Pancreas (tissue), 10 donors: Measurements from ENCODE around the gene SLC25A19. TPM values are rescaled to one million over a fixed set of nuclear protein-coding genes. Genes with fewer than 3 reads are reported as not detected.

ENCODE experiments used
- ATAC-seq, 4 donors: fragments of 200-7000 bp; cut with Tn5 transposase; one replicate each; pipeline versions ENCODE4 v1.8.0 to v1.9.1; 2020; ENCODE audit warnings: mild to moderate bottlenecking in 4 of 4, moderate library complexity in 4 of 4
- DNase-seq, 6 donors: peaks; one replicate each; pipeline ENCODE4 v3.0.0-alpha.2; 2020
- FAIRE-seq: peaks from 2 replicates; lab custom pipeline; 2012; peaks lifted over from hg19 to GRCh38; lab: Jason Lieb, UNC
- H3K27ac ChIP-seq, 4 donors: fragments of 200-600 bp; sonication (generic); 1 replicate in 3 of 4; 2 replicates in 1 of 4; pipeline versions ENCODE4 v1.5.0 to v1.8.0; 2020
- H3K27me3 ChIP-seq, 4 donors: fragments of 200-600 bp; one replicate each; pipeline ENCODE4 v1.8.0; 2021
- H3K36me3 ChIP-seq, 3 donors: fragments of 200-600 bp; sonication (generic) in 1 of 3; one replicate each; pipeline versions ENCODE4 v1.5.0 to v1.8.0; 2020 to 2021
- H3K4me1 ChIP-seq, 3 donors: fragments of 200-600 bp; one replicate each; pipeline ENCODE4 v1.8.0; 2021
- H3K4me3 ChIP-seq, 4 donors: fragments of 200-600 bp; sonication (generic) in 2 of 4; one replicate each; pipeline versions ENCODE4 v1.5.0 to v1.8.0; 2020 to 2021
- H3K9me3 ChIP-seq, 4 donors: fragments of 200-600 bp; one replicate each; pipeline ENCODE4 v1.8.0; 2021
- WGBS, 2 donors: extraction: QIAGEN DNeasy Blood & Tissue Kit; methylation state at CpG; one replicate each; pipeline ENCODE4 v1.1.7; 2013; 5-methylcytosine and 5-hydroxymethylcytosine counted together
- intact Hi-C, 3 donors: fragments of 100-400 bp; cut with DNase I; formaldehyde crosslinking; loops; one replicate each; pipeline versions ENCODE4 v1.11.1 to v1.14.2; 2022
- polyA plus RNA-seq, 2 donors: library from polyadenylated mRNA; stranded (reverse); fragments of 200-250 nt; gene quantifications; one replicate each; pipeline ENCODE4 v1.2.3, GENCODE V29; 2013
- total RNA-seq, 6 donors: library from RNA; stranded (reverse); fragmentation: NEBNext Ultra II Directional in 4 of 6; extraction: Animal tissue kit (Norgen Biotek cat#: 25700) in 4 of 6; gene quantifications; one replicate each; pipeline versions ENCODE4 v1.2.1 to v1.2.4, GENCODE V29; 2021 to 2023
- TF ChIP-seq, protein P1 (sequence below), 4 donors: fragments of 200-600 bp; sonication (generic) in 3 of 4; IDR thresholded peaks; one replicate each; pipeline versions ENCODE4 v1.5.0 to v1.8.0; 2021; ENCODE audit warnings: antibody characterized with exemption in 4 of 4
- donor health status: healthy with polysubstance abuse.
- donor health status: DM: no; HTN: no; CAD: no; lungs with moderate emphysema.
- donor health status: DM: no; HTN: no; CAD: no.
- donor health status: control.
- donor health status: control.
- donor health status: Bipolar disorder and iron deficiency.
- donor health status: DM: yes; HTN: yes; CAD: no.
- donor health status: DM: no; HTN: no; CAD: no.
- donor health status: DM: no; HTN: no; CAD: no.
- donor health status: DM: yes; HTN: yes; CAD: no.

Gene SLC25A19
- total and polyA plus RNA-seq, 8 donors: 4.4 to 10.8 (median 7.6) TPM

DNA sequence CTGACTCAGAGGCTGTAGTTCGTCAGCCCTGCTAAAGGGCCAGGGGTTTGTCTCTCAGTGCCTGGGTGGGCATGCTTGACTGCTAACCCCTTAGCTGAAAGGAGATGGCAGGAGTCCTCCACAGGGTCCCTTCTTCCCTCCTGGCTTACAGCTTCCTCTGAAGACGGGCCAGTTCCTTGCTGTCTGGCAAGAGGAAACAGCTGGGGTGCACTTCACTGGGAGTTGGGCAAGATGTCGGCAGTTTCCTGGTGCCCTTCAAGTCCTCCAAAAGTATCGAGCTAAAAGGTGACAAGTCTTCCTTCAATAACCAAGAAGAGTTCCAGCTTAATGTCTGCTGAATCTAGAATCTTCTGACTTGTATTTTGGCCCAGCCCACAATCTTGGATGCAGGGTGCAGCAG, 60.4 kb downstream of the SLC25A19 start:
- no peak overlapping the region for H3K4me3 ChIP-seq
- DNase-seq (no peak), ATAC-seq (peak in 2 of 4 donors; percentile 49 to 51), FAIRE-seq (no peak)
- H3K27me3 ChIP-seq: no peaks in the 10 kb centered on the region
- 80 to 82% methylated on average over 4 of the region's 4 CpGs for WGBS, 2 donors
- H3K36me3 ChIP-seq: peaks cover 0 to 48% (median 16%) of the 10 kb centered on the region in 3 donors
- peak overlapping the region in 1 of 4 donors; percentile 17 for H3K27ac ChIP-seq
- no peaks in the 10 kb centered on the region for H3K9me3 ChIP-seq
- intact Hi-C loops: no loop called here
- TF ChIP-seq, protein P1, sequence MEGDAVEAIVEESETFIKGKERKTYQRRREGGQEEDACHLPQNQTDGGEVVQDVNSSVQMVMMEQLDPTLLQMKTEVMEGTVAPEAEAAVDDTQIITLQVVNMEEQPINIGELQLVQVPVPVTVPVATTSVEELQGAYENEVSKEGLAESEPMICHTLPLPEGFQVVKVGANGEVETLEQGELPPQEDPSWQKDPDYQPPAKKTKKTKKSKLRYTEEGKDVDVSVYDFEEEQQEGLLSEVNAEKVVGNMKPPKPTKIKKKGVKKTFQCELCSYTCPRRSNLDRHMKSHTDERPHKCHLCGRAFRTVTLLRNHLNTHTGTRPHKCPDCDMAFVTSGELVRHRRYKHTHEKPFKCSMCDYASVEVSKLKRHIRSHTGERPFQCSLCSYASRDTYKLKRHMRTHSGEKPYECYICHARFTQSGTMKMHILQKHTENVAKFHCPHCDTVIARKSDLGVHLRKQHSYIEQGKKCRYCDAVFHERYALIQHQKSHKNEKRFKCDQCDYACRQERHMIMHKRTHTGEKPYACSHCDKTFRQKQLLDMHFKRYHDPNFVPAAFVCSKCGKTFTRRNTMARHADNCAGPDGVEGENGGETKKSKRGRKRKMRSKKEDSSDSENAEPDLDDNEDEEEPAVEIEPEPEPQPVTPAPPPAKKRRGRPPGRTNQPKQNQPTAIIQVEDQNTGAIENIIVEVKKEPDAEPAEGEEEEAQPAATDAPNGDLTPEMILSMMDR (IDR thresholded peaks at IDR 0.05): no peak
- no peaks in the 10 kb centered on the region for H3K4me1 ChIP-seq

DNA sequence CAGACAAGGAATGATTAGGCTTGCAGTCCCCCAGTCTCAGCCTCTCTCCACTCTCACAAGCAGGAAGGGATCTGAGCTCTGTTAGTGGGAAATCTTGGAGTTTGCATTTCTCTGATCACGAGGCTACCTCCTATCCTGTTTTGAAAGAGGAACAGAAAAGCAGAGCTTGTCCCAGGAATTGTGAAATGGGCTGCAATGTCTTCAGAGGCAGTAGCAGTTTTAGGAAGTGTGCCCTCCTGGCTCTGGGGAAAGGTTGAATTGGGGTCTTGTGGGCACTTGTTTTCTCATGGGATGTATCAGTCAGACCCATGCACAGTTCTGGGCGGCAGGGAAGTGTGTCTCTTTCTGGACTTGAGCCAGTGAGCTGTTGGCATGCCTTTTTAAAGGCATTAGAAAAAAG, 60.9 kb downstream of the SLC25A19 start:
- Histone ChIP-seq H3K4me1 (no peaks in the 10 kb centered on the region), H3K4me3 (no peak overlapping the region), H3K27ac (peak overlapping the region in 1 of 4 donors; percentile 17), H3K27me3 (no peaks in the 10 kb centered on the region), H3K9me3 (no peaks in the 10 kb centered on the region), H3K36me3 (peaks cover 0 to 48% (median 16%) of the 10 kb centered on the region in 3 donors)
- DNase-seq: no peak
- 63 to 78% methylated on average over 2 of the region's 2 CpGs for WGBS, 2 donors
- intact Hi-C loops: no loop called here
- peak in 3 of 4 donors; percentile 17 to 65 (median 58) for ATAC-seq
- FAIRE-seq: no peak
- TF ChIP-seq, protein P1 (IDR thresholded peaks at IDR 0.05): no peak

DNA sequence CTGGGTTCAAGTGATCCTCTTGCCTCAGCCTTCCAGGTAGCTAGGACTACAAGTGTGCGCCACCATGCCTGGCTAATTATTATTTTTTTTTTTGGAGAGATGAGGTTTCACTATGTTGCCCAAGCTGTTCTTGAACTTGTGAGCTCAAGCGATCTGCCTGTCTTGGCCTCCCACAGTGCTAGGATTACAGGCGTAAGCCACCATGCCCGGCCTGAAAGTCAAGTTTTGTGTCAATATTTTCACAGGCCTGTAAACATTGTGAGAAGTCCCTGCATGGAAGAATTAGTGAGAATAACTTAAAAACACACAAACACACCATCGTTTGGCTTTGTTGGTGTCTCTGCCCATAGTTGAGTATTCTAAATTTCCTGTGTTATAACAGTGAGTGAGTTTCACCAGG, 61.5 kb downstream of the SLC25A19 start:
- intact Hi-C loops: no loop called here
- FAIRE-seq: no peak
- no peaks in the 10 kb centered on the region for H3K9me3 ChIP-seq
- H3K4me3 ChIP-seq: no peak overlapping the region
- H3K4me1 ChIP-seq: no peaks in the 10 kb centered on the region
- TF ChIP-seq, protein P1 (IDR thresholded peaks at IDR 0.05): no peak
- 78 to 84% methylated on average over 5 of the region's 5 CpGs for WGBS, 2 donors
- no peak for ATAC-seq
- H3K27me3 ChIP-seq: no peaks in the 10 kb centered on the region
- no peak overlapping the region for H3K27ac ChIP-seq
- no peak for DNase-seq
- peaks cover 0 to 44% (median 16%) of the 10 kb centered on the region in 3 donors for H3K36me3 ChIP-seq

DNA sequence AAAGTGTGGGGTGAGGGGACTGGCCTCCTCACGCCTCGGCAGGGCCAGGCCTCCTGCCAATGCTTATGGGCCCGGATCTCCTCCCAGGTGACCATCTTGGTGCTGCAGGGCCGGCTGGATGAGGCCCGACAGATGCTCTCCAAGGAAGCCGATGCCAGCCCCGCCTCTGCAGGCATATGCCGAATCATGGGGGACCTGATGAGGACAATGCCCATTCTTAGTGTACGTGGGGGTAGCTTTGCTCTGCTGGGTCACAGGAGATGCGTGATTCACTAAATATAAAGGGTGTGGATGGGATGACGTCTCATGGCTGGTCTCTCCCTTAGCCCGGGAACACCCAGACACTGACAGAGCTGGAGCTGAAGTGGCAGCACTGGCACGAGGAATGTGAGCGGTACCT, 64.2 kb downstream of the SLC25A19 start:
- Histone ChIP-seq H3K4me1 (no peaks in the 10 kb centered on the region), H3K9me3 (no peaks in the 10 kb centered on the region), H3K4me3 (no peak overlapping the region), H3K36me3 (peaks cover 0 to 34% (median 13%) of the 10 kb centered on the region in 3 donors), H3K27me3 (no peaks in the 10 kb centered on the region), H3K27ac (no peak overlapping the region)
- TF ChIP-seq, protein P1 (IDR thresholded peaks at IDR 0.05): no peak
- intact Hi-C loops: no loop called here
- no peak for ATAC-seq
- WGBS, 2 donors: 82 to 83% methylated on average over 14 of the region's 14 CpGs
- DNase-seq: no peak
- no peak for FAIRE-seq

Other genes starting within 250 kb of the SLC25A19 start
- 100 to 1,000 TPM in 4 of 6 donors, 10 to 100 TPM in 2; 81.6 to 121 (median 105) TPM for gene ATP5PD, start 242.5 kb downstream of the SLC25A19 start, total RNA-seq
- gene ATP5PD, start 242.5 kb downstream of the SLC25A19 start, polyA plus RNA-seq: 100 to 1,000 TPM; 215 to 229 TPM
- gene KCTD2, start 242.2 kb downstream of the SLC25A19 start, total RNA-seq: 10 to 100 TPM in 1 of 6 donors, 1 to 10 TPM in 5; 6.3 to 13.2 (median 8.5) TPM
- 10 to 100 TPM; 13.0 to 14.6 TPM for gene KCTD2, start 242.2 kb downstream of the SLC25A19 start, polyA plus RNA-seq
- 1 to 10 TPM; 2.2 to 5.2 (median 4.0) TPM for gene SLC16A5, start 201.5 kb downstream of the SLC25A19 start, total RNA-seq
- 1 to 10 TPM; 7.8 to 8.8 TPM for gene SLC16A5, start 201.5 kb downstream of the SLC25A19 start, polyA plus RNA-seq
- 1 to 10 TPM; 2.3 to 7.4 (median 3.4) TPM for gene ARMC7, start 179.5 kb downstream of the SLC25A19 start, total RNA-seq
- 1 to 10 TPM; 5.7 to 6.3 TPM for gene ARMC7, start 179.5 kb downstream of the SLC25A19 start, polyA plus RNA-seq
- gene NT5C, start 157.7 kb downstream of the SLC25A19 start, total RNA-seq: 10 to 100 TPM; 14.4 to 32.3 (median 18.7) TPM
- 10 to 100 TPM; 62.5 to 76.3 TPM for gene NT5C, start 157.7 kb downstream of the SLC25A19 start, polyA plus RNA-seq
- 10 to 100 TPM in 3 of 6 donors, 1 to 10 TPM in 3; 7.5 to 32.9 (median 11.9) TPM for gene JPT1, start 134.9 kb downstream of the SLC25A19 start, total RNA-seq
- 10 to 100 TPM; 21.8 to 33.1 TPM for gene JPT1, start 134.9 kb downstream of the SLC25A19 start, polyA plus RNA-seq
- gene SUMO2, start 106.5 kb downstream of the SLC25A19 start, total RNA-seq: 100 to 1,000 TPM; 102 to 178 (median 141) TPM
- 10 to 100 TPM; 38.1 to 62.6 TPM for gene SUMO2, start 106.5 kb downstream of the SLC25A19 start, polyA plus RNA-seq
- 10 to 100 TPM; 21.0 to 33.1 (median 23.0) TPM for gene NUP85, start 83.8 kb downstream of the SLC25A19 start, total RNA-seq
- 100 to 1,000 TPM in 1 of 2 donors, 10 to 100 TPM in 1; 45.7 to 105 TPM for gene NUP85, start 83.8 kb downstream of the SLC25A19 start, polyA plus RNA-seq
- gene GGA3, start 27.8 kb downstream of the SLC25A19 start, total RNA-seq: 10 to 100 TPM; 13.9 to 31.1 (median 20.2) TPM
- gene GGA3, start 27.8 kb downstream of the SLC25A19 start, polyA plus RNA-seq: 10 to 100 TPM; 25.9 to 39.7 TPM
- gene MRPS7, start 27.6 kb downstream of the SLC25A19 start, total RNA-seq: 10 to 100 TPM; 11.3 to 24.1 (median 19.2) TPM
- gene MRPS7, start 27.6 kb downstream of the SLC25A19 start, polyA plus RNA-seq: 10 to 100 TPM; 23.3 to 34.0 TPM
- 10 to 100 TPM; 11.7 to 15.4 (median 14.7) TPM for gene MIF4GD, start 18.2 kb downstream of the SLC25A19 start, total RNA-seq
- 10 to 100 TPM; 10.6 to 17.6 TPM for gene MIF4GD, start 18.2 kb downstream of the SLC25A19 start, polyA plus RNA-seq
- gene GRB2, start 116.2 kb upstream of the SLC25A19 start, total RNA-seq: 10 to 100 TPM; 25.2 to 64.7 (median 36.5) TPM
- 10 to 100 TPM; 18.5 to 24.4 TPM for gene GRB2, start 116.2 kb upstream of the SLC25A19 start, polyA plus RNA-seq
- gene TMEM94, start 167.2 kb upstream of the SLC25A19 start, total RNA-seq: 10 to 100 TPM; 29.9 to 53.3 (median 34.9) TPM
- 10 to 100 TPM; 55.4 to 64.9 TPM for gene TMEM94, start 167.2 kb upstream of the SLC25A19 start, polyA plus RNA-seq
- 10 to 100 TPM; 12.2 to 20.7 (median 13.2) TPM for gene CASKIN2, start 226.1 kb upstream of the SLC25A19 start, total RNA-seq
- 10 to 100 TPM; 12.1 to 14.7 TPM for gene CASKIN2, start 226.1 kb upstream of the SLC25A19 start, polyA plus RNA-seq
- 10 to 100 TPM; 14.9 to 20.0 (median 19.1) TPM for gene TSEN54, start 227.1 kb upstream of the SLC25A19 start, total RNA-seq
- gene TSEN54, start 227.1 kb upstream of the SLC25A19 start, polyA plus RNA-seq: 100 to 1,000 TPM in 1 of 2 donors, 10 to 100 TPM in 1; 55.1 to 105 TPM
- gene LLGL2, start 236.3 kb upstream of the SLC25A19 start, total RNA-seq: 100 to 1,000 TPM in 3 of 6 donors, 10 to 100 TPM in 3; 87.8 to 130 (median 101) TPM
- gene LLGL2, start 236.3 kb upstream of the SLC25A19 start, polyA plus RNA-seq: 100 to 1,000 TPM; 286 to 296 TPM